HG02642 (cell line): ENCODE measurements around the gene CXCR1.
"Not testable (repeated sequence)": the region's sequence is repeated elsewhere in the genome, so short reads cannot be mapped to it uniquely, and the experiment has no call there.

Source experiments
- ATAC-seq: cut with Tn5 transposase; IDR thresholded peaks from one replicate; pipeline ENCODE4 v1.9.1; 2021; ENCODE audit warnings: mild to moderate bottlenecking; ENCODE audit not compliant: unreplicated experiment, poor library complexity

CXCR1 gene

DNA sequence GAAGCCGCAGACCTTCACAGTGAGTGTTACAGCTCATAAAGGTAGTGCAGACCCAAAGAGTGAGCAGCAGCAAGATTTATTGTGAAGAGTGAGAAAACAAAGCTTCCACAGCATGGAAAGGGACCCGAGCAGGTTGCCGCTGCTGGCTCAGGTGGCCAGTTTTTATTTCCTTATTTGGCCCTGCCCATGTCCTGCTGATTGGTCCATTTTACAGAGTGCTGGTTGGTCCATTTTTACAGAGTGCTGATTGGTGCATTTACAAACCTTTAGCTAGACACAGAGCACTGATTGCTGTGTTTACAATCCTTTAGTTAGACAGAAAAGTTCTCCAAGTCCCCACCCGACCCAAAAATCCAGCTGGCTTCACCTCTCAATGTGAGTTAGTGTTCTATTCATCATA lies 45.0 kb downstream of the CXCR1 start:
- not testable (repeated sequence) for ATAC-seq
